GM12878 (cell line): ENCODE data around the gene TRRAP. TPM values are rescaled to one million over a fixed set of nuclear protein-coding genes. Genes with fewer than 3 reads are reported as not detected.
A peak's percentile ranks its signal among the peaks of the same experiment; 100 is the strongest.

Source experiments
- ATAC-seq: fragments of 200-7000 bp; cut with Tn5 transposase; 3 replicates; pipeline ENCODE4 v1.9.1; 2020; ENCODE audit warnings: mild to moderate bottlenecking, moderate library complexity
- BruUV-seq: library from RNA; stranded (reverse); fragments of 400-500 nt; replicated peaks from 2 replicates; lab custom pipeline; 2021; lab: Mats Ljungman, UMichigan
- CTCF ChIA-PET: fragments of 300-600 bp; sonication (Branson Sonifier 250); formaldehyde crosslinking; extraction: SDS; loops from one replicate; lab custom pipeline; 2021; ENCODE audit warnings: inconsistent platforms; lab: Yijun Ruan, JAX
- POLR2A ChIA-PET: fragments of 350-600 bp; formaldehyde crosslinking; extraction: SDS; loops from one replicate; lab custom pipeline; 2021; ENCODE audit warnings: inconsistent platforms; lab: Charles Lee
- RAD21 ChIA-PET: fragments of 300-600 bp; sonication (Branson Sonifier 250); formaldehyde crosslinking; loops from one replicate; lab custom pipeline; 2023; ENCODE audit warnings: antibody characterized with exemption; ENCODE audit not compliant: unreplicated experiment; lab: Charles Lee
- SMC1A ChIA-PET: fragments of 300-600 bp; sonication (Branson Sonifier 250); formaldehyde crosslinking; loops from one replicate; lab custom pipeline; 2023; ENCODE audit not compliant: unreplicated experiment, uncharacterized antibody; lab: Charles Lee
- DNase-seq: peaks from one replicate; pipeline ENCODE4 v3.0.0-alpha.2; 2011; ENCODE audit warnings: low read depth, low spot score
- FAIRE-seq: peaks from 3 replicates; lab custom pipeline; 2011; peaks lifted over from hg19 to GRCh38; lab: Jason Lieb, UNC
- H2AFZ ChIP-seq: 2 replicates; pipeline ENCODE4 v1.6.0; 2011; ENCODE audit warnings: low read depth, low read length, control low read depth; ENCODE audit not compliant: control insufficient read depth
- H3K27ac ChIP-seq: 2 replicates; pipeline ENCODE4 v1.5.1; 2011; ENCODE audit warnings: control low read depth; ENCODE audit not compliant: control insufficient read depth, insufficient read depth
- H3K27me3 ChIP-seq, 2 experiments: replicated peaks in 1 of 2; 2 replicates each; pipeline versions ENCODE4 v1.6.0 to v1.6.1; 2011; ENCODE audit warnings: low read length in 1 of 2; ENCODE audit not compliant: control insufficient read depth in 2 of 2, insufficient read depth in 2 of 2
- H3K36me3 ChIP-seq, 2 experiments: 2 replicates each; pipeline ENCODE4 v1.5.1; 2011; ENCODE audit warnings: low read length in 1 of 2; ENCODE audit not compliant: control insufficient read depth in 2 of 2, insufficient read depth in 2 of 2
- H3K4me1 ChIP-seq: 2 replicates; pipeline ENCODE4 v1.6.1; 2011; ENCODE audit warnings: mild to moderate bottlenecking, low read length, moderate library complexity, mixed read lengths; ENCODE audit not compliant: control insufficient read depth, insufficient read depth
- H3K4me2 ChIP-seq: 2 replicates; pipeline ENCODE4 v1.6.0; 2011; ENCODE audit warnings: control low read depth; ENCODE audit not compliant: control insufficient read depth, insufficient read depth
- H3K4me3 ChIP-seq: fragments of 200-600 bp; sonication (generic); 2 replicates; pipeline ENCODE4 v1.5.1; 2016
- H3K79me2 ChIP-seq: 2 replicates; pipeline ENCODE4 v1.6.0; 2011; ENCODE audit warnings: low read length; ENCODE audit not compliant: control insufficient read depth, insufficient read depth
- H3K9ac ChIP-seq: 2 replicates; pipeline ENCODE4 v1.8.0; 2011; ENCODE audit warnings: low read length, control low read depth, mixed read lengths; ENCODE audit not compliant: control insufficient read depth, insufficient read depth
- H3K9me3 ChIP-seq: replicated peaks from 3 replicates; pipeline ENCODE4 v1.5.1; 2011; ENCODE audit warnings: mild to moderate bottlenecking, low read length; ENCODE audit not compliant: control insufficient read depth, insufficient read depth
- H4K20me1 ChIP-seq: 2 replicates; pipeline ENCODE4 v1.6.0; 2011; ENCODE audit not compliant: control insufficient read depth, insufficient read depth
- MTA3 ChIP-seq: IDR thresholded peaks from 2 replicates; pipeline ENCODE4 v1.6.1; 2012; ENCODE audit warnings: low read length, inconsistent platforms, borderline replicate concordance
- POLR2A ChIP-seq: IDR thresholded peaks from 2 replicates; pipeline ENCODE4 v1.6.1; 2011; ENCODE audit warnings: low read depth, mild to moderate bottlenecking, low read length
- RCOR1 ChIP-seq: conservative IDR thresholded peaks from 2 replicates; pipeline ENCODE4 v1.6.1; 2012; ENCODE audit warnings: low read depth, low read length, improper control_type of control experiment
- WGBS: methylation state at CpG from one replicate; pipeline ENCODE4 v1.1.6; 2016; ENCODE audit warnings: low lambda C conversion rate; ENCODE audit not compliant: insufficient replicate concordance, insufficient coverage; ENCODE audit errors: missing lambda C conversion rate; 5-methylcytosine and 5-hydroxymethylcytosine counted together
- in situ Hi-C: fragments of 300-500 bp; cut with MboI; formaldehyde crosslinking; loops from 9 replicates; pipeline ENCODE4 v1.14.3; 2018; ENCODE audit warnings: mixed read lengths
- intact Hi-C: fragments of 100-400 bp; cut with micrococcal nuclease; formaldehyde crosslinking; loops from one replicate; pipeline ENCODE4 v1.14.2; 2022; ENCODE audit not compliant: unreplicated experiment
- polyA plus RNA-seq, 11 experiments: library from polyadenylated mRNA; depleted of rRNA in 4 of 11; unstranded in 6 of 11; stranded (reverse) in 5 of 11; fragments of >200 nt; fragmentation: Nextera tagmentation in 4 of 11; fragmentation: Illumina TruSeq in 1 of 11; extraction: Ambion mirVana in 4 of 11; extraction: Trizol in 1 of 11; gene quantifications; 1 replicate in 1 of 11; 2 replicates in 10 of 11; pipeline versions ENCODE4 v1.2.1 to v1.2.3, GENCODE V29; 2011 to 2016; ENCODE audit warnings: inconsistent platforms in 2 of 11, missing spikeins in 2 of 11, low read depth in 1 of 11
- total RNA-seq, 4 experiments: library from RNA; depleted of rRNA in 3 of 4; stranded (reverse); fragments of >200 nt in 3 of 4; fragmentation: Illumina TruSeq in 1 of 4; extraction: Trizol in 1 of 4; gene quantifications; 2 replicates each; pipeline versions ENCODE4 v1.2.1 to v1.2.3, GENCODE V29; 2013 to 2021
- TF ChIP-seq, protein P1 (sequence below): IDR thresholded peaks from 2 replicates; pipeline ENCODE4 v1.6.1; 2011; ENCODE audit warnings: mild to moderate bottlenecking, low read depth, low read length, moderate library complexity; ENCODE audit not compliant: insufficient replicate concordance

The TRRAP gene
- total and polyA plus RNA-seq, 10 of the 15 experiments (the other 5 are each of a cell fraction or from before 2014, with no cell fraction given), result 1.1 to 39.3 (median 8.5) TPM

DNA sequence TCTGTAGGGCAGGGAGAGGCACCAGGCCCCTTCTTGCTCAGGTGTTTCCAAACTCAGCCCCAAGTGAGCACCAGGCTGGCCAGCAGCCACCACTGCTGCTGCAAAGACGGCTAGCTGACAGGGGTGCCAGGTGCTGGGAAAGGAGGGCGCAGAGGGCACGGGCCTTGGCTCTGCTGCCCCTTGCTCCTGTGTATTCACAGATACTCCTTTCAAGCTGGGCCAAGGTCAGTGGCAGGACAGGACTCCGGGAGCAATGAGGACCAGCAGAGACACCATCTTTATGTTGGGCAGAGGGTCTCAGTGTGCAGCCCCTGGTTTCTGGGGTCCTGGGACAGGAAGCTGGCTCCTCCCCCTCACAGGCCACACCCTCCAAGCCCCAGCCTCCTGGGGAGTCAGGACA lies 155.4 kb downstream of the TRRAP start:
- H3K27me3 ChIP-seq, result no peaks in the 10 kb centered on the region
- SMC1A ChIA-PET, result interaction anchor here (0.6 kb wide), 1 partner anchor 13 kb away, joined by 4 read pairs; no protein-coding TSS in a partner anchor
- FAIRE-seq, result no peak
- no peak overlapping the region for H3K4me3 ChIP-seq
- in situ Hi-C loops (no loop called here), intact Hi-C loops (no loop called here)
- no peak overlapping the region for H3K27ac ChIP-seq
- 99% methylated on average over 4 of the region's 4 CpGs for WGBS
- POLR2A ChIA-PET, result no interaction called here
- no peak overlapping the region for H2AFZ ChIP-seq
- no peaks in the 10 kb centered on the region for H4K20me1 ChIP-seq
- no peak for ATAC-seq
- no peak overlapping the region for H3K9ac ChIP-seq
- no peak for DNase-seq
- no peaks in the 10 kb centered on the region for H3K9me3 ChIP-seq
- TF ChIP-seq RCOR1 (no peak), POLR2A (peak; percentile 49; the same call in 1 of the 2 replicates), MTA3 (no peak)
- BruUV-seq, result no TSS peak
- no peaks in the 10 kb centered on the region; the same call in 1 of the 2 replicates for H3K4me1 ChIP-seq
- H3K36me3 ChIP-seq, result peaks cover 27 to 40% of the 10 kb centered on the region in 2 experiments
- no peak overlapping the region for H3K4me2 ChIP-seq
- CTCF ChIA-PET, result no interaction called here
- RAD21 ChIA-PET, result no interaction called here
- no peaks in the 10 kb centered on the region for H3K79me2 ChIP-seq

DNA sequence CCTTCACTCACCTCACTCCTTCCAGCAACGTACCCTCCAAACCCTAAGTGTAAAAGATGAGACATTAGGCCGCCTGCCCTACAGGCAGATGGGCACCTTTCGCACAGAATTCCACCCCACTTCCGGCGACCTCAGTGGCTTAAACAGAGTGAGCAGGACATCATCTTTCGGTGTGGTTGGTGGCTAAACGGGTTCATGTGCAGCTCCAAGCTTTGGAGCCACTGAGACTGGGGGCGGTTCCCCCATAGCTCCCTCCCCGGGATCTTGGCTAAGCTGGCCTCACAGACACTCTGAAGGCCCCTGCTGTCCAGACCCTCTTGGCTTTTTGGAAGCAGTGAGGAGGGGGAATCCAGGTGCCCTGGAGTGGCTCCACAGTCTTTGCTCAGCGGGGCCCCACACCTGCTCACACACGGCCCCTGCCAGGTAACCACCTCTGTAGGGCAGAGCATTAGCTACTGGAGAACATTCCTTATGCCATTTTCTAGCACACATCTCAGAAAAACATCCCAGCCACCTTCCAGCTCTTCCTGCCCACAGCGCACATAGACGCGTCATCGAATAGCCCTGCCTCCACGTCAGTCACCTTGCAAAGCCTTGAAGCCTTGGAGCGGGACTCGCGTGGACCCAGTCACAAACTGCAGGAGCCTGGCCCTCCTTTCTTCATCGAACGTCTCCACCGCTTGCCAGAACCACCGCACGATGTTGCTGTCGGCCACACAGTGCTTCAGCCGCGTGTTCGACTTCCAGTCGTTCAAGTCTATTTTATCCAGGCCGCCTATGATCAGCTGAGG lies 156.8 kb downstream of the TRRAP start:
- CTCF ChIA-PET, result interaction anchor here (1.1 to 1.9 kb wide), 3 partner anchors 274 to 279 kb away, joined by 3 to 9 read pairs (median 6); no protein-coding TSS in a partner anchor
- Histone ChIP-seq H3K36me3 (peaks cover 23 to 40% of the 10 kb centered on the region in 2 experiments), H3K4me2 (no peak overlapping the region), H3K4me3 (no peak overlapping the region), H3K9me3 (no peaks in the 10 kb centered on the region), H3K79me2 (no peaks in the 10 kb centered on the region), H3K4me1 (no peaks in the 10 kb centered on the region; the same call in 1 of the 2 replicates), H2AFZ (no peak overlapping the region), H4K20me1 (no peaks in the 10 kb centered on the region), H3K9ac (no peak overlapping the region)
- ATAC-seq, result no peak
- DNase-seq, result no peak
- SMC1A ChIA-PET, result no interaction called here
- no peak for FAIRE-seq
- POLR2A ChIA-PET, result no interaction called here
- TF ChIP-seq, protein P1, sequence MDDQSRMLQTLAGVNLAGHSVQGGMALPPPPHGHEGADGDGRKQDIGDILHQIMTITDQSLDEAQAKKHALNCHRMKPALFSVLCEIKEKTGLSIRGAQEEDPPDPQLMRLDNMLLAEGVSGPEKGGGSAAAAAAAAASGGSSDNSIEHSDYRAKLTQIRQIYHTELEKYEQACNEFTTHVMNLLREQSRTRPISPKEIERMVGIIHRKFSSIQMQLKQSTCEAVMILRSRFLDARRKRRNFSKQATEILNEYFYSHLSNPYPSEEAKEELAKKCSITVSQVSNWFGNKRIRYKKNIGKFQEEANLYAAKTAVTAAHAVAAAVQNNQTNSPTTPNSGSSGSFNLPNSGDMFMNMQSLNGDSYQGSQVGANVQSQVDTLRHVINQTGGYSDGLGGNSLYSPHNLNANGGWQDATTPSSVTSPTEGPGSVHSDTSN, result no peak
- peak; percentile 21; the same call in 1 of the 2 replicates for TF ChIP-seq POLR2A
- TF ChIP-seq, all 136 proteins: peak for 1
- Histone ChIP-seq H3K27me3 (no peaks in the 10 kb centered on the region), H3K27ac (no peak overlapping the region)
- no TSS peak for BruUV-seq
- intact Hi-C loops, result no loop called here
- in situ Hi-C loops, result no loop called here
- RAD21 ChIA-PET, result no interaction called here
- WGBS, result 98% methylated on average over 30 of the region's 30 CpGs
